GM12878 (cell line): ENCODE results near the gene NOP14.

ENCODE experiments used
- POLR2A ChIP-seq: IDR thresholded peaks from 2 replicates; pipeline ENCODE4 v1.6.1; 2011; ENCODE audit warnings: low read depth, mild to moderate bottlenecking, low read length
- SIN3A ChIP-seq: IDR thresholded peaks from 2 replicates; pipeline ENCODE4 v1.6.1; 2012; ENCODE audit warnings: low read depth, low read length, improper control_type of control experiment
- SREBF2 ChIP-seq: IDR thresholded peaks from 2 replicates; pipeline ENCODE4 v1.6.1; 2012; ENCODE audit warnings: mild to moderate bottlenecking, low read length
- ZZZ3 ChIP-seq: IDR thresholded peaks from 2 replicates; pipeline ENCODE4 v1.6.1; 2011; ENCODE audit warnings: low read depth; ENCODE audit not compliant: control insufficient read depth, insufficient read length
- TF ChIP-seq, protein P1 (sequence below), 3 experiments: IDR thresholded peaks in 2 of 3; conservative IDR thresholded peaks in 1 of 3; 2 replicates each; pipeline ENCODE4 v1.5.1; 2011; ENCODE audit warnings: low read depth in 3 of 3, low read length in 3 of 3, mild to moderate bottlenecking in 3 of 3, control low read depth in 2 of 3, moderate library complexity in 2 of 3, inconsistent platforms in 1 of 3, mixed read lengths in 1 of 3; ENCODE audit not compliant: control insufficient read depth in 2 of 3, insufficient read depth in 1 of 3; ENCODE audit errors: extremely low read depth in 1 of 3

DNA sequence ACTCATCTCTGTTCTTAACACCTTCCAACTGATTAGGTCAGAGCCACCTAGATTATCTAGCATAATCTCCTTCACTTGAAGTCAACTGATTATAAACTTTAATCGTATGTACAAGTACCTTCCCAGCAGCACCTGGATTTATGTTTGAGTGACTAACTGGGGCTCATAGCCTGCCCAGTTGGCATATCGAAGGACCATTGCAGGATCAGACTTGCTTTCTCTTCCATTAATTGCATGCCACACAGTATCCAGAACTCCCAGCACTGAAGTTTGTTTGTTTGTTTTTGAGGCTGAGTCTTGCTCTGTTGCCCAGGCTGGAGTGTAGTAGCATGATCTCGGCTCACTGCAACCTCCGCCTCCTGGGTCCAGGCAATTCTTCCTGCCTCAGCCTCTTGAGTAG lies 28.0 kb upstream of the NOP14 start:
- TF ChIP-seq SIN3A (no peak), SREBF2 (no peak), POLR2A (no peak), ZZZ3 (no peak)
- TF ChIP-seq, protein P1, sequence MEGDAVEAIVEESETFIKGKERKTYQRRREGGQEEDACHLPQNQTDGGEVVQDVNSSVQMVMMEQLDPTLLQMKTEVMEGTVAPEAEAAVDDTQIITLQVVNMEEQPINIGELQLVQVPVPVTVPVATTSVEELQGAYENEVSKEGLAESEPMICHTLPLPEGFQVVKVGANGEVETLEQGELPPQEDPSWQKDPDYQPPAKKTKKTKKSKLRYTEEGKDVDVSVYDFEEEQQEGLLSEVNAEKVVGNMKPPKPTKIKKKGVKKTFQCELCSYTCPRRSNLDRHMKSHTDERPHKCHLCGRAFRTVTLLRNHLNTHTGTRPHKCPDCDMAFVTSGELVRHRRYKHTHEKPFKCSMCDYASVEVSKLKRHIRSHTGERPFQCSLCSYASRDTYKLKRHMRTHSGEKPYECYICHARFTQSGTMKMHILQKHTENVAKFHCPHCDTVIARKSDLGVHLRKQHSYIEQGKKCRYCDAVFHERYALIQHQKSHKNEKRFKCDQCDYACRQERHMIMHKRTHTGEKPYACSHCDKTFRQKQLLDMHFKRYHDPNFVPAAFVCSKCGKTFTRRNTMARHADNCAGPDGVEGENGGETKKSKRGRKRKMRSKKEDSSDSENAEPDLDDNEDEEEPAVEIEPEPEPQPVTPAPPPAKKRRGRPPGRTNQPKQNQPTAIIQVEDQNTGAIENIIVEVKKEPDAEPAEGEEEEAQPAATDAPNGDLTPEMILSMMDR (IDR thresholded peaks at IDR 0.05 in 2 of 3, conservative IDR thresholded peaks at IDR 0.05 in 1 of 3; ENCODE audit: control insufficient read depth in 2 of 3, extremely low read depth in 1 of 3, insufficient read depth in 1 of 3, low read depth in 3 of 3, low read length in 3 of 3), result no peak
